NB4 (cell line): Measurements from ENCODE around the gene FGF10.

ENCODE experiments used
- DNase-seq: peaks from one replicate; pipeline ENCODE4 v3.0.0; 2010; ENCODE audit warnings: low read depth
- H3K4me3 ChIP-seq: one replicate; pipeline ENCODE4 v1.5.1; 2011; ENCODE audit warnings: mild to moderate bottlenecking, low read depth, low read length, moderate library complexity
- CTCF ChIP-seq: IDR thresholded peaks from one replicate; pipeline ENCODE4 v1.5.1; 2012; ENCODE audit warnings: low read depth, low read length
- MAX ChIP-seq: IDR thresholded peaks from 2 replicates; pipeline ENCODE4 v1.6.1; 2011; ENCODE audit warnings: low read depth, low read length
- MYC ChIP-seq: IDR thresholded peaks from 2 replicates; pipeline ENCODE4 v1.6.1; 2011; ENCODE audit warnings: low read depth, low read length
- POLR2A ChIP-seq: IDR thresholded peaks from 2 replicates; pipeline ENCODE4 v1.6.1; 2011; ENCODE audit warnings: mild to moderate bottlenecking; ENCODE audit not compliant: insufficient read length; ENCODE audit errors: extremely low read depth

The FGF10 gene

GRCh38 chr5:44367203-44367602 is 22.0 kb downstream of the FGF10 start:
- no peak for DNase-seq
- H3K4me3 ChIP-seq, result no peak overlapping the region
- no peak for TF ChIP-seq MYC
- no peak for TF ChIP-seq MAX
- TF ChIP-seq POLR2A, result no peak
- TF ChIP-seq CTCF, result no peak

- no peak overlapping the region for H3K4me3 ChIP-seq
- DNase-seq, result no peak
- no peak for TF ChIP-seq POLR2A
- no peak for TF ChIP-seq MYC
- no peak for TF ChIP-seq MAX
- no peak for TF ChIP-seq CTCF
Measured at GRCh38 chr5:44365345-44365744, 23.9 kb downstream of the FGF10 start.

GRCh38 chr5:44364097-44364496 is 25.1 kb downstream of the FGF10 start:
- no peak for TF ChIP-seq POLR2A
- no peak for TF ChIP-seq MYC
- no peak for TF ChIP-seq CTCF
- no peak for TF ChIP-seq MAX
- no peak overlapping the region for H3K4me3 ChIP-seq
- DNase-seq, result no peak

- H3K4me3 ChIP-seq, result no peak overlapping the region
- TF ChIP-seq MYC (no peak), MAX (no peak)
- DNase-seq, result no peak
Measured at GRCh38 chr5:44361342-44362001, 27.7 kb downstream of the FGF10 start.

GRCh38 chr5:44360919-44361318 is 28.3 kb downstream of the FGF10 start:
- DNase-seq, result no peak
- TF ChIP-seq MAX (no peak), POLR2A (no peak), MYC (no peak), CTCF (no peak)
- no peak overlapping the region for H3K4me3 ChIP-seq

GRCh38 chr5:44358421-44358820 is 30.8 kb downstream of the FGF10 start:
- no peak for DNase-seq
- H3K4me3 ChIP-seq, result no peak overlapping the region
- TF ChIP-seq MYC (no peak), POLR2A (no peak), CTCF (no peak), MAX (no peak)
